Left ventricle myocardium superior (tissue), 1 donor: ENCODE data around the gene SH3RF1. TPM values are rescaled to one million over a fixed set of nuclear protein-coding genes. Genes with fewer than 3 reads are reported as not detected.
"Not testable (repeated sequence)": the region's sequence is repeated elsewhere in the genome, so short reads cannot be mapped to it uniquely, and the experiment has no call there.

Experiments
- ATAC-seq: fragments of 200-7000 bp; cut with Tn5 transposase; one replicate; pipeline ENCODE4 v1.9.1; 2020; ENCODE audit warnings: mild to moderate bottlenecking, moderate library complexity
- DNase-seq: peaks from one replicate; pipeline ENCODE4 v3.0.0-alpha.2; 2020
- intact Hi-C: fragments of 100-400 bp; cut with micrococcal nuclease; formaldehyde crosslinking; loops from one replicate; pipeline ENCODE4 v1.11.0; 2022
- total RNA-seq: library from RNA; stranded (reverse); fragmentation: NEBNext Ultra II Directional; extraction: Animal tissue kit (Norgen Biotek cat#: 25700); gene quantifications from one replicate; pipeline ENCODE4 v1.2.1, GENCODE V29; 2021
- donor health status: DM: no; HTN: yes; CAD: no; lungs with severe emphysema.

SH3RF1 gene
- total RNA-seq, 1 donor from 2014 or later: 5.8 TPM

- intact Hi-C loops: no loop called here
- ATAC-seq: no peak
- DNase-seq: no peak
These were observed 63.2 kb downstream of the SH3RF1 start for GRCh38 chr4:169207436-169208089.

GRCh38 chr4:169205744-169206080, 65.0 kb downstream of the SH3RF1 start:
- intact Hi-C loops: no loop called here
- ATAC-seq: no peak
- no peak for DNase-seq

GRCh38 chr4:169205075-169205743, 65.5 kb downstream of the SH3RF1 start:
- DNase-seq: no peak
- intact Hi-C loops: no loop called here
- ATAC-seq: peak; percentile 27

- intact Hi-C loops: no loop called here
These were observed 66.9 kb downstream of the SH3RF1 start for GRCh38 chr4:169203891-169204290.

GRCh38 chr4:169203278-169203677, 67.5 kb downstream of the SH3RF1 start:
- intact Hi-C loops, ATAC-seq, DNase-seq: not testable (repeated sequence)

More at GRCh38 chr4:169203891-169204290, 66.9 kb downstream of the SH3RF1 start:
- DNase-seq (no peak), ATAC-seq (no peak)

- ATAC-seq (no peak), DNase-seq (no peak)
- intact Hi-C loops: no loop called here
These were observed 67.9 kb downstream of the SH3RF1 start for GRCh38 chr4:169202878-169203277.

- DNase-seq (no peak), ATAC-seq (no peak)
- intact Hi-C loops: no loop called here
These were observed 68.5 kb downstream of the SH3RF1 start for GRCh38 chr4:169202145-169202699.

GRCh38 chr4:169201222-169202144, 69.3 kb downstream of the SH3RF1 start:
- intact Hi-C loops: no loop called here
- peak; percentile 65 for ATAC-seq
- no peak for DNase-seq

- DNase-seq (no peak), ATAC-seq (no peak)
- intact Hi-C loops: no loop called here
These were observed 70.3 kb downstream of the SH3RF1 start for GRCh38 chr4:169200361-169201030.

- ATAC-seq: no peak
- intact Hi-C loops: no loop called here
- DNase-seq: no peak
These were observed 71.6 kb downstream of the SH3RF1 start for GRCh38 chr4:169199184-169199583.

GRCh38 chr4:169198167-169198566, 72.6 kb downstream of the SH3RF1 start:
- ATAC-seq: no peak
- intact Hi-C loops: no loop called here
- no peak for DNase-seq

- intact Hi-C loops, ATAC-seq, DNase-seq: not testable (repeated sequence)
These were observed 73.5 kb downstream of the SH3RF1 start for GRCh38 chr4:169197206-169197605.

- intact Hi-C loops: no loop called here
- DNase-seq (no peak), ATAC-seq (no peak)
These were observed 75.7 kb downstream of the SH3RF1 start for GRCh38 chr4:169195032-169195431.

GRCh38 chr4:169189968-169190367, 80.8 kb downstream of the SH3RF1 start:
- intact Hi-C loops, DNase-seq, ATAC-seq: not testable (repeated sequence)

- DNase-seq (no peak), ATAC-seq (no peak)
- intact Hi-C loops: no loop called here
These were observed 81.4 kb downstream of the SH3RF1 start for GRCh38 chr4:169189372-169189771.

GRCh38 chr4:169188204-169188603, 82.6 kb downstream of the SH3RF1 start:
- ATAC-seq: no peak
- no peak for DNase-seq
- intact Hi-C loops: no loop called here

GRCh38 chr4:169185133-169185956, 85.4 kb downstream of the SH3RF1 start:
- ATAC-seq (no peak), DNase-seq (no peak)
- intact Hi-C loops: no loop called here

GRCh38 chr4:169184686-169185085, 86.1 kb downstream of the SH3RF1 start:
- DNase-seq (no peak), ATAC-seq (no peak)
- intact Hi-C loops: no loop called here
